ENCODE measurements around the gene TFCP2.

TFCP2 gene

DNA sequence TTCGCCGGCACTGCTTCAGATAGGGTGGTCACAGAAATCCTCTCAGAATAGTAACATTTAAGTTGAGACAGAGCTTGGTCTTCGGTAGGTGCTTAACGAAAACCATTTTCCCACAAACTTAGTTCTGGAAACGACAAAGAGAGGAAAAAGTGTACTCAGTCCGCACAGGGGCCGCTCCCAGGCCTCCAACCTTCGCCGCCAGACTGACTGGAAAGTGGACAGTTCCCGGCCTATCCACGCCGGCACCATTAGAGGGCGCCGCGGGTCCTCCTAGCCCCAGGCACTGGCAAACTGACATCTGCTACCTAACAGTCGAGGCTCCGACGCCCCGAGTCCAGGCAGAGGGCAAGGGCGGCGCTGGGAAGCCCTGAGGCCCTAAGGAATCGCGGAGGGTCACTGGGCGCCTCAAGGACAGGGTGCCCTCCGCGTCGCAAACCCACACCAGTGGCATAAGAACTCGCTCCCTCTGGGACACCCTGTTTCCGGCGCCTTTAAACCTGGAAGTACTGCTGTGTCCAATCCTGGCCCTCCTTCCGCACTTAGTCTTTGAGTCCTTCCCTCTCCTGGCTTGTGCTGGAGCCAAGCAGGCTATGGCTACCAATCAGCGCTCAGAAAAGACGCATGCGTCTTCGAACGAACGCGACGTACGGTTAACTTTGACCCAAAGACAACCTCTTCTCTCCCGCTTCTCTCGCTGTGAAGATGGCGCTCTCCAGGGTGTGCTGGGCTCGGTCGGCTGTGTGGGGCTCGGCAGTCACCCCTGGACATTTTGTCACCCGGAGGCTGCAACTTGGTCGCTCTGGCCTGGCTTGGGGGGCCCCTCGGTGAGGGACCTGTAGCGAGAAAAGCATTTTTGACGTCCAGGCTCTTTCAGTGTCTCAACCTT, 125.0 kb downstream of the TFCP2 start, which contains the start of gene LETMD1:
TSS of gene LETMD1 (plus strand) at position 673 of the 886 bp plus-strand sequence. CDS start at position 703, 30 bp downstream.
- TF ChIP-seq SIN3A (IDR thresholded peaks at IDR 0.05; ENCODE audit: borderline replicate concordance, insufficient read depth, low read length) (peak; percentile 12; the same call in 1 of the 2 replicates), TAF1 (IDR thresholded peaks at IDR 0.05; ENCODE audit: borderline replicate concordance, insufficient read depth, low read length) (peak; percentile 96), POLR2AphosphoS5 (IDR thresholded peaks at IDR 0.05; ENCODE audit: low read depth, low read length) (peak; percentile 97), FOXP2 (optimal IDR thresholded peaks at IDR 0.05; ENCODE audit: borderline replicate concordance, extremely low read depth, extremely low read length, insufficient read depth) (peak; percentile 34)
- TF ChIP-seq, protein P1, sequence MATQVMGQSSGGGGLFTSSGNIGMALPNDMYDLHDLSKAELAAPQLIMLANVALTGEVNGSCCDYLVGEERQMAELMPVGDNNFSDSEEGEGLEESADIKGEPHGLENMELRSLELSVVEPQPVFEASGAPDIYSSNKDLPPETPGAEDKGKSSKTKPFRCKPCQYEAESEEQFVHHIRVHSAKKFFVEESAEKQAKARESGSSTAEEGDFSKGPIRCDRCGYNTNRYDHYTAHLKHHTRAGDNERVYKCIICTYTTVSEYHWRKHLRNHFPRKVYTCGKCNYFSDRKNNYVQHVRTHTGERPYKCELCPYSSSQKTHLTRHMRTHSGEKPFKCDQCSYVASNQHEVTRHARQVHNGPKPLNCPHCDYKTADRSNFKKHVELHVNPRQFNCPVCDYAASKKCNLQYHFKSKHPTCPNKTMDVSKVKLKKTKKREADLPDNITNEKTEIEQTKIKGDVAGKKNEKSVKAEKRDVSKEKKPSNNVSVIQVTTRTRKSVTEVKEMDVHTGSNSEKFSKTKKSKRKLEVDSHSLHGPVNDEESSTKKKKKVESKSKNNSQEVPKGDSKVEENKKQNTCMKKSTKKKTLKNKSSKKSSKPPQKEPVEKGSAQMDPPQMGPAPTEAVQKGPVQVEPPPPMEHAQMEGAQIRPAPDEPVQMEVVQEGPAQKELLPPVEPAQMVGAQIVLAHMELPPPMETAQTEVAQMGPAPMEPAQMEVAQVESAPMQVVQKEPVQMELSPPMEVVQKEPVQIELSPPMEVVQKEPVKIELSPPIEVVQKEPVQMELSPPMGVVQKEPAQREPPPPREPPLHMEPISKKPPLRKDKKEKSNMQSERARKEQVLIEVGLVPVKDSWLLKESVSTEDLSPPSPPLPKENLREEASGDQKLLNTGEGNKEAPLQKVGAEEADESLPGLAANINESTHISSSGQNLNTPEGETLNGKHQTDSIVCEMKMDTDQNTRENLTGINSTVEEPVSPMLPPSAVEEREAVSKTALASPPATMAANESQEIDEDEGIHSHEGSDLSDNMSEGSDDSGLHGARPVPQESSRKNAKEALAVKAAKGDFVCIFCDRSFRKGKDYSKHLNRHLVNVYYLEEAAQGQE (IDR thresholded peaks at IDR 0.05; ENCODE audit: insufficient read depth in 1 of 2, low read depth in 2 of 2, low read length in 2 of 2), result peak; percentile 74 to 87; a peak in 3 of 4 replicates

Data from PFSK-1 (cell line).